ENCODE results near the gene LRP1-AS.

GRCh38 chr12:57158186-57158585, 10.8 kb upstream of the LRP1-AS start:
- TF ChIP-seq CTCF (IDR thresholded peaks at IDR 0.05) (no peak), POLR2A (IDR thresholded peaks at IDR 0.05) (no peak)
